Breast epithelium (tissue), 3 donors: Measurements from ENCODE around the gene ZNF691.

Experiments used
- POLR2A ChIP-seq: fragments of 450-650 bp; IDR thresholded peaks from one replicate; pipeline ENCODE4 v1.6.1; 2016; ENCODE audit warnings: antibody characterized with exemption, mild to moderate bottlenecking, moderate library complexity
- TF ChIP-seq, protein P1 (sequence below), 3 donors: fragments of 450-650 bp; IDR thresholded peaks; one replicate each; pipeline ENCODE4 v1.5.1; 2016 to 2017; ENCODE audit warnings: antibody characterized with exemption in 3 of 3, mild to moderate bottlenecking in 3 of 3, moderate library complexity in 3 of 3

DNA sequence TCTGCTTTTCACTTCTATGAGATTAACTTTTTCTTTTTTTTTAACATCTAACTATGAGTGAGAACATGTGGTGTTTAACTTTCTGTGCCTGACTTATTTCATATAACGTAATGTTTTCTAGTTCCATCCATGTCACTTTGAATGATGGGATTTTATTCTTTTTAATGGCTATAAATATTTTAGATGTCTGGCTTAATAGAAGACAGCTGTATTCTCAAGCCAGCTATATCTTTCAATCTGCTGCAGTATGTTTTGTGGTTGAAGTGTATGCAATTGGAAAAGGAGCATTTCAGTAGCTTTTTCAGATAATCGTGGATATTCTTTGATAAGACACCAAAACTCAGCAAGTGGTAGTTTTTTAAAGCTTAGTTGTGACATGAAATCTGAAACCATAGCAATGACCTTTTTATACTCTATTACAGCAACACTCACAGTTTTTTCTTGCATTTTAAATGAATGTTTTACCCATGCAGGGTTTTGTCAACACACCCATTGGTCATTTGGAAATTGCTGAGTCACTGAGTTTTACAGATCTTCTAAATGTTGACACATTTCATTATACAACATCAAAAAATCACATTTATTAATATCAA, 23.5 kb upstream of the ZNF691 start:
- TF ChIP-seq, protein P1, sequence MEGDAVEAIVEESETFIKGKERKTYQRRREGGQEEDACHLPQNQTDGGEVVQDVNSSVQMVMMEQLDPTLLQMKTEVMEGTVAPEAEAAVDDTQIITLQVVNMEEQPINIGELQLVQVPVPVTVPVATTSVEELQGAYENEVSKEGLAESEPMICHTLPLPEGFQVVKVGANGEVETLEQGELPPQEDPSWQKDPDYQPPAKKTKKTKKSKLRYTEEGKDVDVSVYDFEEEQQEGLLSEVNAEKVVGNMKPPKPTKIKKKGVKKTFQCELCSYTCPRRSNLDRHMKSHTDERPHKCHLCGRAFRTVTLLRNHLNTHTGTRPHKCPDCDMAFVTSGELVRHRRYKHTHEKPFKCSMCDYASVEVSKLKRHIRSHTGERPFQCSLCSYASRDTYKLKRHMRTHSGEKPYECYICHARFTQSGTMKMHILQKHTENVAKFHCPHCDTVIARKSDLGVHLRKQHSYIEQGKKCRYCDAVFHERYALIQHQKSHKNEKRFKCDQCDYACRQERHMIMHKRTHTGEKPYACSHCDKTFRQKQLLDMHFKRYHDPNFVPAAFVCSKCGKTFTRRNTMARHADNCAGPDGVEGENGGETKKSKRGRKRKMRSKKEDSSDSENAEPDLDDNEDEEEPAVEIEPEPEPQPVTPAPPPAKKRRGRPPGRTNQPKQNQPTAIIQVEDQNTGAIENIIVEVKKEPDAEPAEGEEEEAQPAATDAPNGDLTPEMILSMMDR (IDR thresholded peaks at IDR 0.05), result no peak
- TF ChIP-seq POLR2A, result no peak
